Measurements from ENCODE around the gene RNU2-1. TPM values are rescaled to one million over a fixed set of nuclear protein-coding genes. Genes with fewer than 3 reads are reported as not detected.

RNU2-1 gene
- total and polyA plus RNA-seq, 2 of the 13 experiments (the other 11 are each of a cell fraction or from before 2014, with no cell fraction given) = not detected

GRCh38 chr17:43216762-43217613 is 16.8 kb downstream of the RNU2-1 start (continued):
- TF ChIP-seq U2AF2 (IDR thresholded peaks at IDR 0.05; ENCODE audit: low read depth, low read length) = no peak
- TF ChIP-seq MAFK (conservative IDR thresholded peaks at IDR 0.05 in 1 of 2, IDR thresholded peaks at IDR 0.05 in 1 of 2; ENCODE audit: low read length in 2 of 2) = peak; percentile 72 to 87
- no peak for TF ChIP-seq NR3C1 (CRISPR knock-in tag; IDR thresholded peaks at IDR 0.05)
- TF ChIP-seq ZNF235 (CRISPR knock-in tag; IDR thresholded peaks at IDR 0.05; ENCODE audit: borderline replicate concordance) = no peak
- 0 out of 2 replicates have a peak, but pooled peaks have one; percentile 53 for TF ChIP-seq GTF2F1 (IDR thresholded peaks at IDR 0.05; ENCODE audit: low read length)
- no peak; the same call in 1 of the 2 replicates for TF ChIP-seq HBP1 (CRISPR knock-in tag; IDR thresholded peaks at IDR 0.05; ENCODE audit: low read depth)
- TF ChIP-seq HOXA3 (CRISPR knock-in tag; IDR thresholded peaks at IDR 0.05) = peak; percentile 74
- peak; percentile 88 for TF ChIP-seq HDAC1 (CRISPR knock-in tag; IDR thresholded peaks at IDR 0.05)
- no peak for TF ChIP-seq HNRNPK (IDR thresholded peaks at IDR 0.05; ENCODE audit: low read depth, low read length, poor library complexity, severe bottlenecking)
- TF ChIP-seq, protein P1, sequence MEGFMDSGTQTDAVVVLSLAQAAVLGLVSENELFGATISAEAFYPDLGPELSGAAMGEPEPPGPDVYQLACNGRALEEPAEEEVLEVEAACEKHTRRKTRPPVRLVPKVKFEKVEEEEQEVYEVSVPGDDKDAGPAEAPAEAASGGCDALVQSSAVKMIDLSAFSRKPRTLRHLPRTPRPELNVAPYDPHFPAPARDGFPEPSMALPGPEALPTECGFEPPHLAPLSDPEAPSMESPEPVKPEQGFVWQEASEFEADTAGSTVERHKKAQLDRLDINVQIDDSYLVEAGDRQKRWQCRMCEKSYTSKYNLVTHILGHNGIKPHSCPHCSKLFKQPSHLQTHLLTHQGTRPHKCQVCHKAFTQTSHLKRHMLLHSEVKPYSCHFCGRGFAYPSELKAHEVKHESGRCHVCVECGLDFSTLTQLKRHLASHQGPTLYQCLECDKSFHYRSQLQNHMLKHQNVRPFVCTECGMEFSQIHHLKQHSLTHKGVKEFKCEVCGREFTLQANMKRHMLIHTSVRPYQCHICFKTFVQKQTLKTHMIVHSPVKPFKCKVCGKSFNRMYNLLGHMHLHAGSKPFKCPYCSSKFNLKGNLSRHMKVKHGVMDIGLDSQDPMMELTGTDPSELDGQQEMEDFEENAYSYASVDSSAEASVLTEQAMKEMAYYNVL (CRISPR knock-in tag; IDR thresholded peaks at IDR 0.05; ENCODE audit: borderline replicate concordance) = peak; percentile 88; the same call in 1 of the 2 replicates
- peak; percentile 82 for TF ChIP-seq PPARG (CRISPR knock-in tag; conservative IDR thresholded peaks at IDR 0.05)
- peak; percentile 93 for TF ChIP-seq KDM3A (CRISPR knock-in tag; IDR thresholded peaks at IDR 0.05; ENCODE audit: low read depth)
- peak; percentile 94; the same call in 1 of the 2 replicates for TF ChIP-seq ZNF335 (CRISPR knock-in tag; IDR thresholded peaks at IDR 0.05)
- peak; percentile 78 for TF ChIP-seq NCOA2 (CRISPR knock-in tag; IDR thresholded peaks at IDR 0.05)
- no peak for TF ChIP-seq MTA3 (CRISPR knock-in tag; IDR thresholded peaks at IDR 0.05)
- peak; percentile 49; the same call in 1 of the 2 replicates for TF ChIP-seq GATAD1 (CRISPR knock-in tag; IDR thresholded peaks at IDR 0.05)
- peak; percentile 31; the same call in 1 of the 2 replicates for TF ChIP-seq ZSCAN12 (CRISPR knock-in tag; IDR thresholded peaks at IDR 0.05)
- no peak for TF ChIP-seq MAFG (CRISPR knock-in tag; IDR thresholded peaks at IDR 0.05)
- peak; percentile 92 for TF ChIP-seq ZNF605 (CRISPR knock-in tag; IDR thresholded peaks at IDR 0.05)
- TF ChIP-seq TFDP2 (CRISPR knock-in tag; IDR thresholded peaks at IDR 0.05) = peak; percentile 65
- no peak for TF ChIP-seq THAP8 (CRISPR knock-in tag; IDR thresholded peaks at IDR 0.05; ENCODE audit: borderline replicate concordance)
- no peak for TF ChIP-seq JARID2 (CRISPR knock-in tag; IDR thresholded peaks at IDR 0.05; ENCODE audit: insufficient replicate concordance)
- peak; percentile 83 for TF ChIP-seq TBX2 (CRISPR knock-in tag; IDR thresholded peaks at IDR 0.05; ENCODE audit: borderline replicate concordance)
- peak; percentile 92 for TF ChIP-seq SAP130 (CRISPR knock-in tag; IDR thresholded peaks at IDR 0.05; ENCODE audit: low read depth)
- 0 out of 2 replicates have a peak, but pooled peaks have one; percentile 65 for TF ChIP-seq HOXA5 (CRISPR knock-in tag; IDR thresholded peaks at IDR 0.05)
